Hair follicular keratinocyte (primary cell): ENCODE results near the gene MAP7D1. TPM values are rescaled to one million over a fixed set of nuclear protein-coding genes. Genes with fewer than 3 reads are reported as not detected.

Experiments
- total RNA-seq: library from RNA; depleted of rRNA; stranded (reverse); fragments of >200 nt; gene quantifications from 2 replicates; pipeline ENCODE4 v1.2.3, GENCODE V29; 2015

Gene MAP7D1
- total RNA-seq, result 366 and 380 TPM in 2 replicates

GRCh38 chr1:36155408-36156328 lies at the start of gene MAP7D1:
MAP7D1 (plus strand) TSS chr1:36156160; CDS start chr1:36156418, 258 bp downstream.

GRCh38 chr1:36125129-36125991 lies 30.6 kb upstream of the MAP7D1 start, which contains the start of gene COL8A2:
COL8A2 (minus strand) TSS chr1:36125222; CDS start chr1:36100242, 24,980 bp downstream.

GRCh38 chr1:36149237-36149972 lies 6.6 kb upstream of the MAP7D1 start, which contains the start of gene TRAPPC3:
TRAPPC3 (minus strand) TSS chr1:36149486; CDS start chr1:36149378, 108 bp downstream.

GRCh38 chr1:36223996-36224536 lies 68.1 kb downstream of the MAP7D1 start, which contains the start of gene THRAP3:
THRAP3 (plus strand) TSS chr1:36224443; CDS start chr1:36282564, 58,121 bp downstream.

Other genes with a start within 250 kb of the MAP7D1 start
- 5.3 and 13.1 TPM in 2 replicates for gene AGO3, start 225.1 kb upstream of the MAP7D1 start, total RNA-seq
- 0.08 and 0.16 TPM in 2 replicates for gene TEKT2, start 72.1 kb upstream of the MAP7D1 start, total RNA-seq
- 55.2 and 60.7 TPM in 2 replicates for gene ADPRS, start 67.3 kb upstream of the MAP7D1 start, total RNA-seq
- 4.8 and 11.9 TPM in 2 replicates for gene COL8A2, start 30.9 kb upstream of the MAP7D1 start, total RNA-seq
- 142 and 150 TPM in 2 replicates for gene TRAPPC3, start 6.7 kb upstream of the MAP7D1 start, total RNA-seq
- 72.9 and 81.9 TPM in 2 replicates for gene THRAP3, start 68.3 kb downstream of the MAP7D1 start, total RNA-seq
- gene SH3D21, start 150.2 kb downstream of the MAP7D1 start, total RNA-seq, result 1.9 and 3.1 TPM in 2 replicates
- 20.1 and 36.5 TPM in 2 replicates for gene EVA1B, start 167.5 kb downstream of the MAP7D1 start, total RNA-seq
- gene STK40, start 229.8 kb downstream of the MAP7D1 start, total RNA-seq, result 11.8 and 12.9 TPM in 2 replicates
- 28.5 and 36.3 TPM in 2 replicates for gene LSM10, start 241.7 kb downstream of the MAP7D1 start, total RNA-seq